NCI-H2227 (cell line): ENCODE measurements around the gene ADIRF.
"Not testable (repeated sequence)": the region's sequence is repeated elsewhere in the genome, so short reads cannot be mapped to it uniquely, and the experiment has no call there.

Experiments
- DNase-seq: peaks from one replicate; lab custom pipeline; 2025; ENCODE audit not compliant: unreplicated experiment; lab: John Stamatoyannopoulos, UW

Gene ADIRF

DNA sequence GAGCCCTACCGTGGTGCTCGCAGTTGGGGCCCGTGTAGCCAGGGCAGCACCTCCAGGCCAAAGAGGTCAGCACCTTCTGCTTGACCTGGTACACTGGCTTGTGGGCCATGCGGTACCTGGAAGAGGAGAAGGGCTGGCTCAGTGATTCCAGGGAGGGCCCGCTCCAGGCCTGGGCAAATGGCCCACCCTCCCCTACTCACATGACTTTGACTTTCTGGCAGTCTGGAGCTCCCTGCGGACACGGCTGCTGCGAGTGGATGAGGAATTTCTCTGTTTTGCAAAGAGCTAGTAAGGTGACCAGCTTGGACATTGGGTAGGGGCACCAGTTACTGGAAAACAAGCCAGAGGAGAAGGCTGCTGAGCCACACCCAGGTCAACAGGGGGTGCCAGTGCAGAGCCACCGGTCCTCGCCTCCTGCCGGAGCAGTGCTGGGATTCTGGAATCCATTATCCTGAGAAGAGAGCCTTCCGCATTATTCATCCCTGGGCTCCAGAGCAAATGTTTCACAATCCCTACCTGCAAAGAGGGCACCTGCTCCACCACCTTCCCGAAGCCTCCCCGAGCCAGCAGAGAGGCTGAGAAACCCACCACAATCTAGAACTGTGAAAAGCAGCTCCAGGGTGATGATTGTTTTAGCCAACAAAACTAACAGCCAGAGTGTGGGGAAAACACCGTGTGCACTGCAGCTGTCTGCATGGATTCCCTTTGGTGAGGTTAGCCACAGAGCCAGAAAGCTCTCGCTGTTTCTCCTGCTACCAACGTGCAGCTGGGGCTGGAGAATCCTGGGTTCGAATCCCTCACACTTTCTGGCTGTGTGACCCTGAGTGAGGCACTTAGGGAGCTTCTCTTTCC is 22.7 kb upstream of the ADIRF start:
- no peak for DNase-seq

DNA sequence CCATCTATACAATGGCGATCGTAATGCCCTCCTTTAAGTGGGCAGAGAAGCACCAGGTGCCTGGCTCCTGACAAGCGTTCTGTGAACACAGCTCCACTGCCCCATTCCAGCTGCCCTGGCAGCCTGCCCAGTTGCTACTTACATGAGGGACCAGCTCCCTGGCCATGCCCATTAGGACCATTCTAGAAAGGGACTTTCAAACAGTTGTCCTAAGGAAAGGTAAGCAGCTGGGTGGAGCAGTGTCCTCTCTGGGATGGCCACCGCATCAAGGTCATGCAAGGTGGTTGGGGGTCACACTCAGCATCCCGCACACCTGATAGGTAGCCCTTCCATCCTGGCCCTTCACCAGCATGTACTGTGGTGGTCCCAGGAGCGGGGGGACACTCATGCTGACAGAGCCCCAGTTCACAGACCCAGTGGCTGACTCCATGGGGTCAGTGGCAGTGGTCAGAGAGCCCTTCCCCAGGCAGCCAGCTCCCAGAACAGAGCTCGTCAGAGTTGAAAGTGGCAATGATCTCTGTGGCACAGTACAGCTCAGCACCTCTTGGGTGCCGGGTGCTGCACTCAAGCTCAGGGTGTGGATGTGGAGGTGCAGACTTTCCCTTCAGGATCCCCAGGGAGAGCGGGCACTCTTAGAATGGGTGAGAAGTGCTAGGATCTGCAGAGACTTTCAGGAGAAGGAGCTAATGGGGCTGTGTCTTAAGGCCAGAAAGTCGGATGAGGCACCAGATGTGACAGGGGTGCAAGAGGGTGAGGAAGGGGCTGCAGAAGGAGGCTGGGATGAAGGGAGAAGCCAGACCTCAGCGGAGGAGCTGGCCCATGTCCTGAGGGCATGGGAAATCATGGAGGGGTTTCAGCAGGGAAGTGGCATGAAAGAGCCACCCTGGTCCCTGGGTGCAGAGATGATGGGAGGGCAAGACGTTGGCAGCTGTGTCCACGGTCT is 21.8 kb upstream of the ADIRF start:
- DNase-seq: no peak

GRCh38 chr10:86947806-86948205 is 20.5 kb upstream of the ADIRF start:
- not testable (repeated sequence) for DNase-seq

GRCh38 chr10:86950349-86950748 is 17.9 kb upstream of the ADIRF start:
- DNase-seq: no peak

DNA sequence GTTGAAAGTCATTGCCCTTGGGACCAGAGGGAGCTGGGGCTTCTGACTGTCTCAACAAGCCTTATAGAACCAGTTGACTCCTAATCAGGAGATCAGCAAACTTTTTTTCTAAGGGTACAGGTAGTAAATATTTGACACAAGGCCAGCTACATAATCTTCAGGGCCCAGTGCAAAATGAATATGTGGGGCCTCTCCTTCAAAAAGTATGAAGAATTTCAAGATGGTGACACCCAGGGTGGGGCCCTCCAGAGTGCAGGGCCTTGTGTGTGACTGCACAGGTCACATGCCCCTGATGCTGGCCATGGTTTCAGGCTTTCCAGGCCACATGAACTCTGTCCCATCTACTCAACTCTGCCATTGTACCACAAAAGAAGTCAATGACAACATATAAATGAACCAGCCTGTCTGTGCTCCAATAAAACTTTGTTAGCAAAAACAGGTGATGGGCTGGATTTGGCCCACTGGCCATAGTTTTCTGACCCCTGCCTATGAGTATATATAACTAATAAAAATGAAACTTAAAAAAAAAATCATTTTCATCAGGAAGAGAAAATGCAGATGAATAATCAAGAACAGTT is 17.0 kb upstream of the ADIRF start:
- DNase-seq: no peak

GRCh38 chr10:86952106-86952505 is 16.2 kb upstream of the ADIRF start:
- DNase-seq: no peak

DNA sequence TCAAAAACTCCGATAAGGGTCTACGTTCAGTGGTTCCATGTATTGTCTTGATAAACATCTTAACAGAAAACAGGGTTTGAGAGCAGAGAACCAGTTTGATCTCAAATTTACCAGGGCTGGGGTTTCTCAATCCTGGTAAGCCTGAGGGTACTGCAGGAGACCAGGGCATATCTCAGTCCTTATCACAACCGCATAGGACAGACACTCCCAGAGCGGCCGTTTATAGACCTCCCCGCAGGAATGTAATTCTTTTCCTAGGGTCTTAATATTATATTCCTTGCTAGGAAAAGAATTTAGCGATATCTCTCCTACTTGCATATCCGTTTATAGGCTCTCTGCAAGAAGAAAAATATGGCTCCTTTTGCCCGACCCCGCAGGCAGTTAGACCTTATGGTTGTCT is 15.6 kb upstream of the ADIRF start:
- DNase-seq: not testable (repeated sequence)

- DNase-seq: peak; percentile 82
Observed at GRCh38 chr10:86953747-86954680, 14.3 kb upstream of the ADIRF start.

- DNase-seq: no peak
Observed at GRCh38 chr10:86954681-86955500, 13.4 kb upstream of the ADIRF start.

DNA sequence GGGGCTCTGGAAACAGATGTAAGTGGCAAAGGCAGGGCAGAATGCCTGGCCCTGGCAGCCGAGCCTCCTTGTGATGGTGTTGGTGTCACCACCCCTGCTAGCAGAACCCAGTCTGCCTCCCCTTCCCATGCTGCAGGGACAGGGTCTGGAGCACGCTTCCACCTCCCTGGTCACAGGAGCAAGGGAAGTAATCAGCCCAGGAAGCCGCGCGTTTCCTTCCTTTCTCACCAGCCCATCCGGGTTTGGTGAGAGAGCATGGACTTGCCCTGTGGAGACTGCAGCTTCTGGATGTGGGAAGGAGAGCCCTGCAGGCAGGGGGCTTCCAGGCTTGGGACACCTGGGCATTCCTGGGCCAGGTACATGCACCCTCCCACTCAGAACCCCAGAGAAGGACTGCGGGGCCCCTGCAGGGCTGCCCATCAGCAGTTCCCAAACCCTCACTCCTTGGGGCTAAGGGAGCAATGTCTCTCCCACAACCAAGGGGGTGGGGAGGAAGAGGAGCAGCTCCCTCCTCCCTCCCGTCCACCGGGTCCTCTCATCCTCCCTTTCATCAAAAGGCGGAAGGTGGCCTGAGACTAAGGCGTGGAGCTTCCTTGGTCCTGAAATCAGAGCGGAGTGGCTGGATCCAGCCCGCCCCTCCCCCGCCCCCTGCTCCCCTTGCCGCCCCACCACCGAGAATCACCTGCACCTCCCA is 12.6 kb upstream of the ADIRF start:
- DNase-seq: no peak

GRCh38 chr10:86956195-86956847 is 12.0 kb upstream of the ADIRF start:
- no peak for DNase-seq

DNA sequence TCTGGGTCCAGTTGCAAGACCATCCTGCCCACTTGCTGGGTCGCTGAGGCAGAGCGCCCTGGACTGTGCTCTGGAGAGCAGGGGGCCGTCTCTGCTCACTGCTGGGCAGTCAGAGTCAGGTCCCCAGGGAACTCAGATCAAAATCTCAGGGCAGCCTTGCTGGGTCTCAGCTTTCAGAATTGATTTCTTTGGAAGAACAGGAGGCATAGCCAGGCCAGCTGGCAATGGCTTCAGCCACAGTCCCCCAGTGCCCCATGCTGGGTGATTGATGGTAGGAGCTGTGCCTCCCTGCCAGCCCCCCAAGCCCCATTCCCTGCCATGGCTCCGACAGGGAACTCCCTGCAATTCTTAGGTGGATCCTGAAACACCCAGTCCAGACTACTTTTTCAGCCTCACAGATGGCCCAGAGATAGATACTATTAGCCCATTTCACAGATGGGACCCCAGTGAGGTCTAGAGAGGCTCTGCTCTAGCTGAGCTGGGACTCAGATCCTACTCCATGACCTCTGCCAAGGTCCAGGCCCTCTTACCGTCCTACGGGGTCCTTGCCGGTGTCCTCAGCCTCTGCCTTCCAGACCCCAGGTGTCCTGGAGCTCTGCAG is 11.3 kb upstream of the ADIRF start:
- DNase-seq: no peak

- no peak for DNase-seq
Observed at GRCh38 chr10:86957471-86958115, 10.7 kb upstream of the ADIRF start, which contains the start of gene MMRN2. Gene MMRN2, minus strand, starts transcription at chr10:86957615. Its CDS starts 74 bp downstream, at chr10:86957541.

DNA sequence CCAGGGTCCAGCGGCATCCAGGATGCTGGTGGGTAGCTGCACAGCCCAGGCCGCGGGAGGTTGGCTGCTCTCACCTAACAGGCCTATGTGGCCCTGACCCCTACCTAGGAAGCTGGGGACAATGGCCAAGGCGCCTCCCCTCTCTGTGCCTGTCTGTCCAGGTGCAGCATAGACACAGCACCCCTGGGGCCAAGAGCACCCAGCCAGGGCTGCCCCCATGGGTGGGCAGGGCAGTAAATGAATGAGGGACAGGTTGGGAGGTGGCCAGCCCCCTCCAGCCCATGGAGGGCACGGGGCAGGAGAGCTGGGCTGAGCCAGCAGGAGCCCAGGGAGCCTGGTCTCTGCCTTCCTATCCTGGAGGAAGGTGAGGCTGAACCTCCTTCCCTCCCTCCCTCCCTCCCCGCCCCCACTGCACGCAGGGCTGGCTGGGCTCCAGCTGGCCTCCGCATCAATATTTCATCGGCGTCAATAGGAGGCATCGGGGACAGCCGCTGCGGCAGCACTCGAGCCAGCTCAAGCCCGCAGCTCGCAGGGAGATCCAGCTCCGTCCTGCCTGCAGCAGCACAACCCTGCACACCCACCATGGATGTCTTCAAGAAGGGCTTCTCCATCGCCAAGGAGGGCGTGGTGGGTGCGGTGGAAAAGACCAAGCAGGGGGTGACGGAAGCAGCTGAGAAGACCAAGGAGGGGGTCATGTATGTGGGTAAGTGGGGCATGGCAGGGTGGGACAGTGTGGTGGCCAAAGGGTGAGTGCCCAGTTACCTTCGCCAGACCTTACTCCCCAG is 10.0 kb upstream of the ADIRF start, which contains the start of gene SNCG:
Gene SNCG (plus strand): TSS at position 484 of the 785 bp plus-strand sequence. CDS start 99 bp downstream, at position 583.
- DNase-seq: peak; percentile 63

DNA sequence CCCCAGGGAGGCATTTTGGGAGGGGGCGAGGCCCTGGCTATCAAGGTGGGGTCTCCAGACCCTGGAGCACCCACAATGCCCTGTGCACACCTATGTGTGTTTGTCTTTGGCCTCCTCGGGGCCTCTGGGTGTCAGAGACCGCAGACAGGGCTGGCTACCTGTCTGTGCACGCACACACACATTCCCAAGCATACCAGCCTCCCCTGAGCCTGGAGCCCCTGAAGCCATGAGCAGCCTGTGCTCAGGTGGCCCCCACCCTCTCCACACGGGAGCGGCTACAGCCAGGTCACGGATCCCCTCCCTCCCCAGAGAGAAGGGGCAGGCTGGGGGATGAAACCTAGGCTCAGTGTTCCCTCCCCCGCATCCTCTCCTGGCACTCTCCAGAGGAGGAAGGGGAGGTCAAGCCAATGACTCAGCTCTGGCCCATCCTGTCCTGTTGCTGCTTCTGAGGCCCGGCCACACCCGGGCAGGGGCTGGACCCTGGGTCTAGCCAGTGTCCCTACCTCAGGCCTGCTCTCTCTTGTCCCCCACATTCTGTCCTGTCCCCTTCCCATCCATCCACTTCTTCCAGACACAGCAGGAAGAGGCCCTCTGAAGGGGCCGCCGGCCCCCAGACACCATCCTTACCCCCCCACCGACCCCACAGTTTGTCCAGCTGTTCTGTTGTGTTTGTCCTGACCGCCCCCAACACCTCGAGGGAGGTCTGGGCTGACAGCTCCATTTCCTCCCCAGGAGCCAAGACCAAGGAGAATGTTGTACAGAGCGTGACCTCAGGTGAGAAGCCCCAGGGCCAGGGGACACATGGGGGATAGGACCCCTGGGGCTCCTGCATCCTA is 9.2 kb upstream of the ADIRF start:
- DNase-seq: no peak

- DNase-seq: no peak
Observed at GRCh38 chr10:86959737-86960002, 8.6 kb upstream of the ADIRF start.
